Measurements from ENCODE around the gene NOSIP. TPM values are rescaled to one million over a fixed set of nuclear protein-coding genes. Genes with fewer than 3 reads are reported as not detected.

Gene NOSIP
- total RNA-seq, 2 experiments from 2014 or later, result 35.1 to 74.7 TPM

DNA sequence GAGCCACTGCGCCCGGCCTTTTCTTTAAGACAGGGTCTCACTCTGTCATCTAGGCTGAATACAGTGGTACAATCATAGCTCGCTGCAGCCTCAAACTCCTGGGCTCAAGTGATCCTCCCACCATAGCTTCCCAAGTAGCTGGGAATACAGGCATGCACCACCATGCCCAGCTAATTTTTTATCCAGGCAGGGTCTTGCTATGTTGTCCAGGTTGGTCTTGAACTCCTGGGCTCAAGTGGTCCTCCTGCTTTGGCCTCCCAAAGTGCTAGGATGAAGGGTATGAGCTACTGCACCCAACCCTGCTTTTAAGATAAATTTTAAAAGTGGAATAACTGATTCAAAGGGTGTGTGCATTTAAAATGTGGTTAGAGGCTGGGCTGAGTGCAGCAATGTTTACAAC is 14.1 kb downstream of the NOSIP start:
- Histone ChIP-seq H3K4me3 (ENCODE audit: low read depth, low read length, poor library complexity, severe bottlenecking) (no peak overlapping the region), H3K79me2 (ENCODE audit: insufficient read depth, low read depth, low read length) (no peaks in the 10 kb centered on the region), H3K27ac (ENCODE audit: low read depth, low read length, poor library complexity, severe bottlenecking) (no peak overlapping the region), H3K4me1 (ENCODE audit: insufficient read depth, low read length, poor library complexity, severe bottlenecking) (peaks cover 24% of the 10 kb centered on the region), H4K20me1 (ENCODE audit: insufficient read depth, low read length) (no peaks in the 10 kb centered on the region), H3K4me2 (ENCODE audit: low read length) (no peak overlapping the region), H3K9me3 (ENCODE audit: low read length) (no peaks in the 10 kb centered on the region), H2AFZ (ENCODE audit: low read length) (no peak overlapping the region), H3K36me3 (ENCODE audit: insufficient read depth, low read length) (peaks cover 4% of the 10 kb centered on the region; the same call in 1 of the 2 replicates), H3K9me2 (ENCODE audit: insufficient read depth, low read length) (no peaks in the 10 kb centered on the region)
- DNase-seq (ENCODE audit: low spot score), result no peak
- BruUV-seq (replicated peaks), result no TSS peak
- intact Hi-C loops (cut with micrococcal nuclease; ENCODE audit: unreplicated experiment), result no loop called here
- ChIA-PET POLR2A (interaction anchor here (0.8 kb wide), 1 partner anchor 13 kb away, joined by 4 read pairs; no protein-coding TSS in a partner anchor), CTCF (ENCODE audit: unreplicated experiment) (no interaction called here)
- TF ChIP-seq EZH2phosphoT487 (IDR thresholded peaks at IDR 0.05; ENCODE audit: borderline replicate concordance, low read depth, low read length), result no peak
- TF ChIP-seq CTCF (conservative IDR thresholded peaks at IDR 0.05; ENCODE audit: low read length), result no peak

DNA sequence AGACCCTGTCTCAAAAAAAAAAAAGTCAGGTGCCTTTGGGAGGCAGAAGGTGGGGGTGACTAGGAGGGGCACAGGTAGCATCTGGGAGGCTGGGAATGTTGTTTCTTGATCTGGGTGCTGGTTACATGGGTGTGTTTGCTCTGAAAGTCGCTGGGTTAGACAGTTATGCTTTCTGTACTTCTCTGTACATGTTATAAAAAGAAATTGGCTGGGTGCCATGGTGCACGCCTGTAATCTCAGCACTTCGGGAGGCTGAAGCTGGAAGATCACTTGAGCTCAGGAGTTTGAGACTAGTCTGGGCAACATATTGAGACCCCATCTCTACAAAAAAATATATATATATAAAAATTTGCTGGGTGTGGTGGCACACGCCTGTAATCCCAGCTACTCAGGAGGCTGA is 15.1 kb downstream of the NOSIP start:
- Histone ChIP-seq H4K20me1 (ENCODE audit: insufficient read depth, low read length) (no peaks in the 10 kb centered on the region), H3K79me2 (ENCODE audit: insufficient read depth, low read depth, low read length) (no peaks in the 10 kb centered on the region), H3K9me2 (ENCODE audit: insufficient read depth, low read length) (no peaks in the 10 kb centered on the region), H2AFZ (ENCODE audit: low read length) (no peak overlapping the region), H3K27ac (ENCODE audit: low read depth, low read length, poor library complexity, severe bottlenecking) (no peak overlapping the region), H3K4me1 (ENCODE audit: insufficient read depth, low read length, poor library complexity, severe bottlenecking) (peaks cover 14% of the 10 kb centered on the region), H3K4me3 (ENCODE audit: low read depth, low read length, poor library complexity, severe bottlenecking) (no peak overlapping the region), H3K36me3 (ENCODE audit: insufficient read depth, low read length) (peaks cover 4% of the 10 kb centered on the region; the same call in 1 of the 2 replicates), H3K9me3 (ENCODE audit: low read length) (no peaks in the 10 kb centered on the region), H3K4me2 (ENCODE audit: low read length) (no peak overlapping the region)
- ChIA-PET CTCF (ENCODE audit: unreplicated experiment) (no interaction called here), POLR2A (interaction anchor here (0.9 kb wide), 1 partner anchor 14 kb away, joined by 3 read pairs; no protein-coding TSS in a partner anchor)
- BruUV-seq (replicated peaks), result no TSS peak
- DNase-seq (ENCODE audit: low spot score), result no peak
- intact Hi-C loops (cut with micrococcal nuclease; ENCODE audit: unreplicated experiment), result no loop called here
- TF ChIP-seq EZH2phosphoT487 (IDR thresholded peaks at IDR 0.05; ENCODE audit: borderline replicate concordance, low read depth, low read length) (no peak), CTCF (conservative IDR thresholded peaks at IDR 0.05; ENCODE audit: low read length) (no peak)

DNA sequence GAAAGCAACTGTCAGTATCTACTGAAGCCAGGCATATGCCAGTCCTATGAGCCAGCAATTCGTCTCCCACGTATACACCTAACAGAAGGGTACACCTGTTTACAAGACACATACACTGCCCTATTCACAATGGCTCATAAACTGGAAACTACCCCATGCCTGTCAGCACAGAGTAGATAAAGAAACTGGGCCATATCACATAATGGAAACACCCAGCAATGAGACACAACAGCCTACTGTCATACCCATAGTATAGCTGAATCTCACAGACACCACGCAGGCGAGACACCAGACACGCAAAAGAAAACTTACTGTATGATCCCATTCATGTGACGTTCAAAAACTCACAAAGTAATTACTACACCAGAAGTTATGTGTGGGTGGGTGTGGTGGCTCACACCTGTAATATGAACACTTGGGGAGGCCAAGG is 15.7 kb downstream of the NOSIP start:
- BruUV-seq (replicated peaks), result no TSS peak
- ChIA-PET CTCF (ENCODE audit: unreplicated experiment) (no interaction called here), POLR2A (interaction anchor here (0.6 to 0.9 kb wide), 2 partner anchors 15 to 37 kb away, joined by 3 to 4 read pairs; partner anchors contain the start of gene RCN3)
- H3K4me2 ChIP-seq (ENCODE audit: low read length), result no peak overlapping the region
- no peak overlapping the region for H3K27ac ChIP-seq (ENCODE audit: low read depth, low read length, poor library complexity, severe bottlenecking)
- H3K4me1 ChIP-seq (ENCODE audit: insufficient read depth, low read length, poor library complexity, severe bottlenecking), result peaks cover 13% of the 10 kb centered on the region
- peaks cover 7% of the 10 kb centered on the region for H3K36me3 ChIP-seq (ENCODE audit: insufficient read depth, low read length)
- no peak for DNase-seq (ENCODE audit: low spot score)
- no peak overlapping the region for H2AFZ ChIP-seq (ENCODE audit: low read length)
- H3K79me2 ChIP-seq (ENCODE audit: insufficient read depth, low read depth, low read length), result no peaks in the 10 kb centered on the region
- intact Hi-C loops (cut with micrococcal nuclease; ENCODE audit: unreplicated experiment), result loop anchor here (5.0 kb wide), 1 partner anchor 57 kb away; no protein-coding TSS in a partner anchor
- TF ChIP-seq EZH2phosphoT487 (IDR thresholded peaks at IDR 0.05; ENCODE audit: borderline replicate concordance, low read depth, low read length) (no peak), CTCF (conservative IDR thresholded peaks at IDR 0.05; ENCODE audit: low read length) (no peak)
- no peaks in the 10 kb centered on the region for H3K9me2 ChIP-seq (ENCODE audit: insufficient read depth, low read length)
- H4K20me1 ChIP-seq (ENCODE audit: insufficient read depth, low read length), result no peaks in the 10 kb centered on the region
- no peaks in the 10 kb centered on the region for H3K9me3 ChIP-seq (ENCODE audit: low read length)
- no peak overlapping the region for H3K4me3 ChIP-seq (ENCODE audit: low read depth, low read length, poor library complexity, severe bottlenecking)
